K562 treated with DMSO at 1 percent for 48 hours (cell line): ENCODE measurements around the gene ATP8B2. TPM values are rescaled to one million over a fixed set of nuclear protein-coding genes. Genes with fewer than 3 reads are reported as not detected.

Experiments used
- total RNA-seq: library from RNA; unstranded; fragments of 300-600 nt; gene quantifications from 2 replicates; pipeline ENCODE4 v1.2.3, GENCODE V29; 2022; ENCODE audit warnings: low replicate concordance; ENCODE audit errors: extremely low read depth

Gene ATP8B2, protein sequence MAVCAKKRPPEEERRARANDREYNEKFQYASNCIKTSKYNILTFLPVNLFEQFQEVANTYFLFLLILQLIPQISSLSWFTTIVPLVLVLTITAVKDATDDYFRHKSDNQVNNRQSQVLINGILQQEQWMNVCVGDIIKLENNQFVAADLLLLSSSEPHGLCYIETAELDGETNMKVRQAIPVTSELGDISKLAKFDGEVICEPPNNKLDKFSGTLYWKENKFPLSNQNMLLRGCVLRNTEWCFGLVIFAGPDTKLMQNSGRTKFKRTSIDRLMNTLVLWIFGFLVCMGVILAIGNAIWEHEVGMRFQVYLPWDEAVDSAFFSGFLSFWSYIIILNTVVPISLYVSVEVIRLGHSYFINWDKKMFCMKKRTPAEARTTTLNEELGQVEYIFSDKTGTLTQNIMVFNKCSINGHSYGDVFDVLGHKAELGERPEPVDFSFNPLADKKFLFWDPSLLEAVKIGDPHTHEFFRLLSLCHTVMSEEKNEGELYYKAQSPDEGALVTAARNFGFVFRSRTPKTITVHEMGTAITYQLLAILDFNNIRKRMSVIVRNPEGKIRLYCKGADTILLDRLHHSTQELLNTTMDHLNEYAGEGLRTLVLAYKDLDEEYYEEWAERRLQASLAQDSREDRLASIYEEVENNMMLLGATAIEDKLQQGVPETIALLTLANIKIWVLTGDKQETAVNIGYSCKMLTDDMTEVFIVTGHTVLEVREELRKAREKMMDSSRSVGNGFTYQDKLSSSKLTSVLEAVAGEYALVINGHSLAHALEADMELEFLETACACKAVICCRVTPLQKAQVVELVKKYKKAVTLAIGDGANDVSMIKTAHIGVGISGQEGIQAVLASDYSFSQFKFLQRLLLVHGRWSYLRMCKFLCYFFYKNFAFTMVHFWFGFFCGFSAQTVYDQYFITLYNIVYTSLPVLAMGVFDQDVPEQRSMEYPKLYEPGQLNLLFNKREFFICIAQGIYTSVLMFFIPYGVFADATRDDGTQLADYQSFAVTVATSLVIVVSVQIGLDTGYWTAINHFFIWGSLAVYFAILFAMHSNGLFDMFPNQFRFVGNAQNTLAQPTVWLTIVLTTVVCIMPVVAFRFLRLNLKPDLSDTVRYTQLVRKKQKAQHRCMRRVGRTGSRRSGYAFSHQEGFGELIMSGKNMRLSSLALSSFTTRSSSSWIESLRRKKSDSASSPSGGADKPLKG
- not detected in 2 replicates for total RNA-seq

DNA sequence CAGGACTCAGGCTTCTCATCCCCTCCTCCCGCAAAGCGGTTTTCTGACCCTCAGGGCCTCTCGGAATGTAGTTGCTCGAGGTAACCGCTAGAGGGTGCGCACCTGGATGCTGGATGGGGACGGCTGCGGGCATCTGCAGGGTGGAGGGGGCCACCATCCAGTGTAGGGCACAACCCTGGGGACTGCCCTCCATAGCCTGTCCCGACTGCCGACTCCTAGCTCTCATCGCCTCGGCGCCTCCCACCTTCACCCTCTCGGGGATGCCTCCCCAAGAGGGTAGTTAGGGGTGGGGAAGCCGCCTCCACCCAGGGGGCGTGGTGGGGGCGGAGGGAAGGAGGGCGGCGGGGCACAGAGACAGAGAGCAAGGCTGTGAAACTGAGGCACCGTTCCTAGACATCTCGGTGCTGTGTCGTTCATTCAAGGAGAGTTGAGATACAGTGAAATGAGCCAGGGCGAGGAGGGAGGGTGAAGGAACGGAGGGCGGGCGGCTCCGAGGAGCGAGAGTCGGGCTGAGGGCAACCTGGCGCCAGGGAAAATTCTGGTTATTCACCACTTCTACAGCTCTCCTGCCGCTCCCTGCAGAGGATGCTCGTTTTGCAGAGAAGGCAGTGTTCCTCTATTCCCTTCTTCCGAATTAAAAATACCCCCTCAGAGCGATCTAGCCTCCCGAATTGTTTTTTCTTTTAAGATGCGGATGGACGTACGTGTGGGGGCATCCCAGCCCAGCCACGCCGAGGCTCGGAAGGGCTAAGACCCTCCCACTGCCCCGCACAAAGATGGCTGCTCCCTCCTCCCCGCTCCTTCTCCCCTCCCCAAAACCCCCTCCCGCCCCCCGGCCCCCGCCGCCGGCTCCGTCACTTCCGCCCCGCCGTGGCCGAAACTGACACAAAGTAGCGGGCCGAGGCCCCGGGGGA is at the start of gene ATP8B2:
ATP8B2 (plus strand) TSS at position 857 of the 914 bp plus-strand sequence. CDS start 2,617 bp downstream, outside the sequence.

DNA sequence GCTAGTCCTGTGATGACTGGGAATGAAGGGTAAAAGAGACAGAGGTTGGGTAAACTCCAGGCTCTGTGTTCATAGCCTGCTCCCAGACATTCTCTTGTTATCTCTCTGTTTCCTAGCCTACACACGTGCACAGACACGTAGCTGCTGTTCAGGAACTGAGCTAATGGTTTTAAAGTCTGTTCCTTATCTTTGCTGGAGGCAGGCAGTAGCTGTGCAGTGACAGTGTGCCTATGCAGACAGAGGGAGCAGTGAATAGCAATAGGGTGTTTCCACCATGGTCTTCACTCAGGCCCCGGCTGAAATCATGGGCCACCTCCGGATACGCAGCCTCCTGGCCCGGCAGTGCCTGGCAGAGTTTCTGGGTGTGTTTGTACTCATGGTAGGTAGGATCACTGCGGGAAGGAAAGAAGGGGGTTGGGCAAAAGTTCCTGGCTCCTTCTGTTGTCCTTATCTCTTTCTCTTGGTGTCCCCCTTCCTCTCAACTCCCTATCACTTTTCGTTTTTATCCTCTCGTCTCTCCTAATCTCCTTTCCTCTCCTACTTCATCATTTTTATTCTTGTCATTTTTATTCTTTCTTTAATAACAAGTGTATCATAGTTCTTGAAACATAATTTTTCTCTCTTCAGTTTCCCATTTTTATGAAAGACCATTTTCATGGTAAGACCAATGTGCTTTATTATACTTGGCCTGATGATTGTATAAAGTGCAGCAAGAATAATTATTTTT is 4.3 kb upstream of the ATP8B2 start, which contains the start of gene AQP10:
AQP10 (plus strand) TSS at position 212 of the 727 bp plus-strand sequence; CDS start at position 275, 63 bp downstream.

Other genes with a start within 250 kb of the ATP8B2 start
- gene NUP210L, start 170.5 kb upstream of the ATP8B2 start, total RNA-seq: not detected in 2 replicates
- 253 TPM in 1 of 2 replicates, not detected in the other for gene TPM3, start 133.4 kb upstream of the ATP8B2 start, total RNA-seq
- gene CFAP141, start 119.2 kb upstream of the ATP8B2 start, total RNA-seq: not detected in 2 replicates
- not detected in 2 replicates for gene UBAP2L, start 104.6 kb upstream of the ATP8B2 start, total RNA-seq
- gene HAX1, start 52.9 kb upstream of the ATP8B2 start, total RNA-seq: not detected in 2 replicates
- gene AQP10, start 4.4 kb upstream of the ATP8B2 start, total RNA-seq: not detected in 2 replicates
- gene IL6R, start 79.8 kb downstream of the ATP8B2 start, total RNA-seq: not detected in 2 replicates
- gene TDRD10, start 176.7 kb downstream of the ATP8B2 start, total RNA-seq: not detected in 2 replicates
- gene SHE, start 176.9 kb downstream of the ATP8B2 start, total RNA-seq: not detected in 2 replicates
- not detected in 2 replicates for gene UBE2Q1, start 233.1 kb downstream of the ATP8B2 start, total RNA-seq
- not detected in 2 replicates for gene CHRNB2, start 242.3 kb downstream of the ATP8B2 start, total RNA-seq